Esophagus (tissue), 2 donors: Measurements from ENCODE around the gene IL5. TPM values are rescaled to one million over a fixed set of nuclear protein-coding genes. Genes with fewer than 3 reads are reported as not detected.
"Not testable (repeated sequence)": the region's sequence is repeated elsewhere in the genome, so short reads cannot be mapped to it uniquely, and the experiment has no call there.

Experiments
- H3K27ac ChIP-seq, 2 donors: one replicate each; pipeline ENCODE4 v1.5.1; 2013; ENCODE audit warnings: low read depth in 2 of 2, mild to moderate bottlenecking in 2 of 2, inconsistent platforms in 1 of 2, low read length in 1 of 2, moderate library complexity in 1 of 2
- H3K27me3 ChIP-seq, 2 donors: one replicate each; pipeline ENCODE4 v1.6.1; 2013; ENCODE audit warnings: low read length in 2 of 2, control low read depth in 1 of 2, mild to moderate bottlenecking in 1 of 2; ENCODE audit not compliant: insufficient read depth in 2 of 2, control insufficient read depth in 1 of 2
- H3K36me3 ChIP-seq, 2 donors: one replicate each; pipeline ENCODE4 v1.6.1; 2013; ENCODE audit warnings: low read length in 1 of 2; ENCODE audit not compliant: control insufficient read depth in 2 of 2, insufficient read depth in 2 of 2
- H3K4me1 ChIP-seq, 2 donors: one replicate each; pipeline ENCODE4 v1.6.1; 2013; ENCODE audit warnings: low read length in 1 of 2; ENCODE audit not compliant: control insufficient read depth in 2 of 2, insufficient read depth in 2 of 2
- H3K4me3 ChIP-seq, 2 donors: one replicate each; pipeline ENCODE4 v1.5.1; 2013; ENCODE audit warnings: low read length in 2 of 2, mild to moderate bottlenecking in 2 of 2, low read depth in 1 of 2, moderate library complexity in 1 of 2
- H3K9me3 ChIP-seq, 2 donors: one replicate each; pipeline ENCODE4 v1.6.1; 2013; ENCODE audit warnings: mild to moderate bottlenecking in 2 of 2, low read depth in 1 of 2, low read length in 1 of 2, moderate library complexity in 1 of 2; ENCODE audit not compliant: control insufficient read depth in 2 of 2, insufficient read depth in 1 of 2
- WGBS, 2 donors: extraction: QIAGEN DNeasy Blood & Tissue Kit; methylation state at CpG; one replicate each; pipeline ENCODE4 v1.1.7; 2013; 5-methylcytosine and 5-hydroxymethylcytosine counted together
- polyA plus RNA-seq, 2 donors: library from polyadenylated mRNA; stranded (reverse); fragments of 200-250 nt; gene quantifications; one replicate each; pipeline ENCODE4 v1.2.3, GENCODE V29; 2013
- donor health status: healthy with polysubstance abuse.
- donor health status: Bipolar disorder and iron deficiency.

The IL5 gene
- polyA plus RNA-seq, 2 donors: not detected

GRCh38 chr5:132559383-132560060, 16.2 kb upstream of the IL5 start:
- H3K9me3 ChIP-seq: no peaks in the 10 kb centered on the region
- no peak overlapping the region for H3K27ac ChIP-seq
- peaks cover under 1 to 2% of the 10 kb centered on the region in 2 donors for H3K36me3 ChIP-seq
- H3K27me3 ChIP-seq: no peaks in the 10 kb centered on the region
- peaks cover 0 to 4% of the 10 kb centered on the region in 2 donors for H3K4me1 ChIP-seq
- WGBS, 2 donors: 87% methylated on average over 2 of the region's 2 CpGs
- no peak overlapping the region for H3K4me3 ChIP-seq

- Histone ChIP-seq H3K27me3 (no peaks in the 10 kb centered on the region), H3K36me3 (no peaks in the 10 kb centered on the region), H3K27ac (peak overlapping the region; percentile 82 to 87), H3K4me3 (peak overlapping the region; percentile 74 to 88), H3K9me3 (no peaks in the 10 kb centered on the region), H3K4me1 (peaks cover 0 to 4% of the 10 kb centered on the region in 2 donors)
- WGBS, 2 donors: 5% methylated on average over 15 of the region's 15 CpGs
These were observed 14.3 kb upstream of the IL5 start for GRCh38 chr5:132557478-132558172.

GRCh38 chr5:132556763-132557477, 13.6 kb upstream of the IL5 start, which contains the start of gene RAD50:
RAD50 (plus strand) TSS chr5:132556977; CDS start chr5:132557325, 348 bp downstream.
- Histone ChIP-seq H3K36me3 (no peaks in the 10 kb centered on the region), H3K4me3 (peak within 1 kb of the TSS; percentile 74 to 88), H3K4me1 (peaks cover 0 to 4% of the 10 kb centered on the region in 2 donors), H3K27ac (peak within 1 kb of the TSS; percentile 82 to 87), H3K27me3 (no peaks in the 10 kb centered on the region), H3K9me3 (no peaks in the 10 kb centered on the region)
- 1% methylated on average over 50 to 53 of the region's 53 CpGs for WGBS, 2 donors

GRCh38 chr5:132556153-132556762, 12.9 kb upstream of the IL5 start:
- no peaks in the 10 kb centered on the region for H3K36me3 ChIP-seq
- 48 to 56% methylated on average over 15 of the region's 15 CpGs for WGBS, 2 donors
- H3K27ac ChIP-seq: peak overlapping the region; percentile 82 to 87
- H3K4me1 ChIP-seq: peaks cover 0 to 4% of the 10 kb centered on the region in 2 donors
- peak overlapping the region; percentile 74 to 88 for H3K4me3 ChIP-seq
- H3K9me3 ChIP-seq: no peaks in the 10 kb centered on the region
- no peaks in the 10 kb centered on the region for H3K27me3 ChIP-seq

GRCh38 chr5:132549576-132549975, 6.3 kb upstream of the IL5 start:
- 72 to 76% methylated on average over 2 of the region's 2 CpGs for WGBS, 2 donors
- H3K4me1 ChIP-seq: no peaks in the 10 kb centered on the region
- no peak overlapping the region for H3K27ac ChIP-seq
- no peak overlapping the region for H3K4me3 ChIP-seq
- H3K9me3 ChIP-seq: no peaks in the 10 kb centered on the region
- H3K27me3 ChIP-seq: no peaks in the 10 kb centered on the region
- H3K36me3 ChIP-seq: no peaks in the 10 kb centered on the region

- 94% methylated on average over 5 of the region's 7 CpGs for WGBS, 2 donors
- not testable (repeated sequence) for H3K27ac ChIP-seq, H3K9me3 ChIP-seq, H3K36me3 ChIP-seq, H3K4me3 ChIP-seq, H3K27me3 ChIP-seq, H3K4me1 ChIP-seq
These were observed 5.5 kb upstream of the IL5 start for GRCh38 chr5:132548834-132549233.

GRCh38 chr5:132547269-132547668, 3.9 kb upstream of the IL5 start:
- 86 to 89% methylated on average over 2 of the region's 2 CpGs for WGBS, 2 donors
- no peak overlapping the region for H3K27ac ChIP-seq
- H3K4me1 ChIP-seq: no peaks in the 10 kb centered on the region
- no peaks in the 10 kb centered on the region for H3K27me3 ChIP-seq
- H3K9me3 ChIP-seq: no peaks in the 10 kb centered on the region
- H3K4me3 ChIP-seq: no peak overlapping the region
- H3K36me3 ChIP-seq: no peaks in the 10 kb centered on the region

- Histone ChIP-seq H3K4me1 (no peaks in the 10 kb centered on the region), H3K27ac (no peak overlapping the region), H3K9me3 (no peaks in the 10 kb centered on the region), H3K4me3 (no peak overlapping the region), H3K27me3 (no peaks in the 10 kb centered on the region), H3K36me3 (no peaks in the 10 kb centered on the region)
- WGBS, 2 donors: 89 to 90% methylated on average over 2 of the region's 2 CpGs
These were observed 2.8 kb upstream of the IL5 start for GRCh38 chr5:132546108-132546507.

GRCh38 chr5:132540764-132541163, 2.6 kb downstream of the IL5 start:
- no peaks in the 10 kb centered on the region for H3K4me1 ChIP-seq
- H3K36me3 ChIP-seq: no peaks in the 10 kb centered on the region
- no peaks in the 10 kb centered on the region for H3K27me3 ChIP-seq
- WGBS, 2 donors: 72 to 84% methylated on average over 4 of the region's 4 CpGs
- no peaks in the 10 kb centered on the region for H3K9me3 ChIP-seq
- no peak overlapping the region for H3K4me3 ChIP-seq
- H3K27ac ChIP-seq: no peak overlapping the region
